GM19397 (cell line): Measurements from ENCODE around the gene KIAA0319L.
A peak's percentile ranks its signal among the peaks of the same experiment; 100 is the strongest.
"Not testable (repeated sequence)": the region's sequence is repeated elsewhere in the genome, so short reads cannot be mapped to it uniquely, and the experiment has no call there.

Source experiments
- ATAC-seq: cut with Tn5 transposase; IDR thresholded peaks from one replicate; pipeline ENCODE4 v1.9.1; 2021; ENCODE audit warnings: mild to moderate bottlenecking, moderate library complexity; ENCODE audit not compliant: unreplicated experiment

KIAA0319L gene

GRCh38 chr1:35557118-35557610, at the start of gene KIAA0319L:
TSS of gene KIAA0319L (minus strand) at chr1:35557403. CDS start at chr1:35554491, 2,912 bp downstream.
- ATAC-seq, result peak; percentile 73

DNA sequence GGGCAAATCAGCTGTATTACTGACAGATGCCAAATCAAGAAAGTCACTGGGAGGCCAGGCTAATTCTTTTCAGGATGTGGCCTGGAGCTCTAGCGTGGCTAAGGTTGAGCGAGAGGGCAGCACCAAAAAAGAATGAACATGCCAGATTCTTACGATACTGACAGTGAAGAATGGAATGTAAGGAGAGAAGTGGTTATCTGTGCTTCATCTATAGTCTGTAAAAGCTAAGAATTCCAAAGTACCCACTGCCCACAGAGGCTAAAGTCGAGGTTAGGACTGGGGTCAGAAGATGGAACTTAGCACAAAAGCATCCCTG, 48.6 kb upstream of the KIAA0319L start:
- ATAC-seq, result no peak

DNA sequence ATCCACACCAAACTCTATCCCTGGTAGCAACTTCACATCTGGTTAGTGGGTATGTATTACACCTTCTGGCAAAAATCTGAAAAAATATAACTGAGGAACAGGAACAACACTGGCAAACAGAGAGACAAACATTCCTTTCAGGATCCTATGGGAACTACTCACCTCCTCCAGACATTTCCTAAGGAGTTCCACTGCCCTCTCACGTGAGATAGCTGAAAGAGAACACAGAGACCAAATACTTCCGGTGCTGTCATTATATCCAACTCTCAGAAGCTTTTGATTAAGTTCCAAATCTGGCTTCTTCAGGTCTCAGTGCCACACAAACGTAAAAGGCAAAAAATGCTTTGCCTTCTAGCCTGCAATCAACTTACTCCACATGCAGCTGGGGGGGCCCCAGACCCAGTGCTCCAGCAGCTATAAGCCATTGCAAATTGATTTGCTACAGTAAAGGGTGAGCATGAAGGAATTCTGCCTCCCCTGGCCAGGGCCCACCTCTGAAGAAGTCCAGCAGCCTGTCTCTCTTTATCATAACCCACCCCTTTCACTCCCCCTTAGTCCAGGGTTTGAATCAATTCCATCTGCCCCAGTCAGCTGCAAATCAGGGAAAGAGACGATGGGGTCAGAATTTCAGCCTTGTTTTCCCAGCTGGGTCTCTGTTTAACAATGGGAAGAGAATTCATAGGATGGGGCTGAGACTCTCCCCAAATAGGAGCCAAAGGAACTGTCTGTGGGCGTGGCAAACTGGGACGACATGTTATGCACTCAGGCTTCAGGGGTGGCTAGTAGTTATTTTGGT, 48.1 kb upstream of the KIAA0319L start:
- no peak for ATAC-seq

- no peak for ATAC-seq
These were observed 46.7 kb upstream of the KIAA0319L start for GRCh38 chr1:35603941-35604340.

DNA sequence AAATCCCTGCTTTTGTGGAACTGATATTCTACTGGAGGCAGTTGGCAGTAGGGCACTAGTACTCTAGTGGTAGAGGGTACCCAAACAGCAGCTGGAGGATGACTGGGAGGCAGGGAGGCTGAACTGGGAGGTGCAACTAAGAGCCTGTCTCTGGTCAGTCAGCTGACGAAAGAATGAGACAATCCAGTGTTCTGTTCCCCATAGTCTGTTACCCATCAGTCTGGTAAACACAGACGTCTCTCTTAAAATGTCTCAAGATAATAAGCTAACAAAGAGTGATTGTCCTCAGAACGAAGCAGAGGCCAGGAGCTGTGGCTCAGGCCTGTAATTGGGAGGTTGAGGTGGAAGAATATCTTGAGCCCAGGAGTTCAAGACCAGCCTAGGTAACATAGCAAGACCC, 46.3 kb upstream of the KIAA0319L start:
- no peak for ATAC-seq

DNA sequence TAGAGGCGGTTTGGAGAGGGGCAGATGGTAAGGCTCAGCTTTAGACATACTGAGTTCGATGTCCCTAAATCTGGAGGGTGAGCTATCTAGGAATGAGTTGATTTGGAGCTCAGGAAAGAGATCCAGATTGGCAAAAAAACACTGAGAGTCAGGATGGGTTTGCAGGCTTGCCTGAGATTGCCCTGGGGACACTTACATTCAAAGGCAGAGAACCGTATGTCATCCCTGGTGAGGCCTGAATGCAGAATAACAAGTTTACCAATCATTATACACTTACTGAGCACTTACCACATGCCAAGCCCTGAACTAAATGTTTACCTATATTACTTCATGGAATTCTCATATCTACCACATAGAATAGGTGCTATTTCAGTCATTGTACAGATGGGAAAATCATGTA, 43.4 kb upstream of the KIAA0319L start:
- no peak for ATAC-seq

DNA sequence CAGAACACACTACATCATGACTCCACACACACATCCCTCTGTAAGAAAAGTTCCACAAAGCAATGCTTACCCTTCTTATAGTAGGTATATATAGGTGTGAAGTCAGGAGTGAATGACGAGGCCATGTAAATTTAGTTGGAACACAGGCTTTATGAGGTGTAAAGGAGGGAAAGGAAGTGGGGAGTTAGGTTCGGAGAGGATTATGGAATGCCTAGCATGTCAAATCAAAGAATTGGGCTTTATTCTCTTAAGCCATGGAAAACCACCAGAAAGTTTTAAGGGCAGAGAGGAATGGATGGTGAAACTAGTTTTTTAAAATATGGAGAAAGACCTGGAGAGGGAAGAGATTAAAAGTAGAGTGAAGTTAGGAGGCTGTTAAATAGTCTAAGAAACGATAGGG, 42.2 kb upstream of the KIAA0319L start:
- ATAC-seq, result no peak

GRCh38 chr1:35598895-35599294, 41.7 kb upstream of the KIAA0319L start:
- ATAC-seq, result no peak

GRCh38 chr1:35597870-35598269, 40.7 kb upstream of the KIAA0319L start:
- no peak for ATAC-seq

GRCh38 chr1:35595684-35596083, 38.5 kb upstream of the KIAA0319L start:
- ATAC-seq, result no peak

DNA sequence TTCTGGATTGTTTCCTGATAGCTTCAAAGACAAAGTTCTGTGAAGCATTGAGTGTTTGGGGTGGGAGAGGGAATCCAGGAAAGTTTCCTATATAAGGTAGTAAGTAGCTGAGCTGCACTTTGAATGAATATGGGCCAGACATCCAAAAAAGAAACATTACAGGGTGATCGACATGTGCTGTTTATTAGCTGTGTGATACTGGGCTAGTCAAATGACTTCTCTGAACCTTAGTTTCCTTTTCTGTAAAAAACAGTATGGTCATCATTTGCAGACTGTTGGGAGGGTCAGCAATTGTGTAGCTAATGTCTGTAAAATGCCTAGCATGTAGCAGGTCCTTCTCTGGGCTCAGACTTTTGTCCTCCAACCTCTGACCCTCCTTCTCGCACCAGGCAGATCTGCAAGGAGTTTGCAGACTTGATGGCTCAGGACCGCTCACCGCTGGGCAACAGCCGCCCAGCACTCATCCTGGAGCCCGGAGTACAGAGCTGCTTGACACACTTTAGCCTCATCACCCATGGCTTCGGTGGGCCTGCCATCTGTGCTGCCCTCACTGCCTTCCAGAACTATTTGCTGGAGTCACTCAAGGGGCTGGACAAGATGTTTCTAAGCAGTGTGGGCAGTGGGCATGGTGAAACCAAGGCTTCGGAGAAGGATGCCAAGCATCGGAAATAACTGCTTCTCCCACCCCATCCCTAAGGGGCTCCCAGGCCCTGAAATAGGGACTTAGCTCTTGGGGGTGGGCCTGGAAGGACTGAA, 37.0 kb upstream of the KIAA0319L start:
- ATAC-seq, result no peak

DNA sequence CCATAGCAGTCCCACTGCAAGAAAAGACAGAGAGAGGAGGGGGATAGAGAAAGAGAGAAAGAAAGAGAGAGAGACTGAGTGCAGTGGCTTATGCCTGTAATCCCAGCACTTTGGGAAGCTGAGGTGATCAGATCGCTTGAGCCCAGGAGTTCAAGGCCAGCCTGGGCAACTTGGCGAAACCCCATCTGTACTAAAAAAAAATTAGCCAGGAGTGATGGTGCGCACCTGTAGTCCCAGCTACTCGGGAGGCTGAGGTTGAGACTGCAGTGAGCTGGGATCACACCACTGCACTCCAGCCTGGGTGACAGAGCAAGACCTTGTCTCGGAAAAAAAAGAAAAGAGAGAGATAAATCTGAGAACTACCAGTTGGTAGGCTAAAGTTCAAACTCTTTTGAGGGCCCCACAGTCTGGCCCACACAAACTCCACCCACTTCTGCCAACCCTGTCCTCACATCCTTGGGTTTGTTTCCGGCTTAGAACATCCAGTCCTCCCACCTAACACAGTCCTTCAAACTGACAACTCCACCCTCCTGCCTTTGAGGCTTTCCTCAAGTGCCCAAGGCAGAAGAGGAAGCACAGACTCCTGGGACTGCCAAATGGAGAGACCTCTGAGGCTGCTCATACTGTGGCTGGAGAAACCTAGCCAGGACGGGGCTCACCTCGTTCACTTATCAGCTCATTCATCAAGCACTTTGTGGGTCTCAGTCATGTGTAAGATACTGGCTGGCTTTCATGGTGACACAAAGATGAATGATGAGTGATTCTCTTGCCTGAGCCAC, 36.0 kb upstream of the KIAA0319L start:
- no peak for ATAC-seq

GRCh38 chr1:35591211-35591610, 34.0 kb upstream of the KIAA0319L start:
- no peak for ATAC-seq

DNA sequence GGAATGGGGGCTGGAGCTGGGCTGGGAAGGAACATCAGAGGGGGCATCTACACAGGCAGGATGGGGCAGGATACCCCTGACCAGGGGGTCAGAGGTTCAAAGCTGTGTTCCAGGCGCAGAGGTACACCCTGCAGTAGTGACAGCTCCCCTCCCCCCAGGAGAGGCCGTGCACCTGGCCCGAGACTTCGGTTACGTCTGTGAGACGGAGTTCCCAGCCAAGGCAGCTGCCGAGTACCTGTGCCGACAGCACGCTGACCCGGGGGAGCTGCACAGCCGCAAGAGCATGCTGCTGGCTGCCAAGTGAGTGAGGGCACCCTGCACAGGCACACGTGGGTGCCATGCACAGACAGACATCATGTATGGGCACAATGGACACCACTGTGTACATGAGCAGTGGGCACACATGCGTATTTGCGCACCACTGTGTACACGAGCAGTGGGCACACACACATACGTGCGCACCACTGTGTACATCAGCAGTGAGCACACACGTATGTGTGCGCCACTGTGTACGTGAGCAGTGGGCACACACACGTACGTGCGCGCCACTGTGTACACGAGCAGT, 33.4 kb upstream of the KIAA0319L start:
- no peak for ATAC-seq

- no peak for ATAC-seq
These were observed 32.6 kb upstream of the KIAA0319L start for GRCh38 chr1:35589516-35590427.

DNA sequence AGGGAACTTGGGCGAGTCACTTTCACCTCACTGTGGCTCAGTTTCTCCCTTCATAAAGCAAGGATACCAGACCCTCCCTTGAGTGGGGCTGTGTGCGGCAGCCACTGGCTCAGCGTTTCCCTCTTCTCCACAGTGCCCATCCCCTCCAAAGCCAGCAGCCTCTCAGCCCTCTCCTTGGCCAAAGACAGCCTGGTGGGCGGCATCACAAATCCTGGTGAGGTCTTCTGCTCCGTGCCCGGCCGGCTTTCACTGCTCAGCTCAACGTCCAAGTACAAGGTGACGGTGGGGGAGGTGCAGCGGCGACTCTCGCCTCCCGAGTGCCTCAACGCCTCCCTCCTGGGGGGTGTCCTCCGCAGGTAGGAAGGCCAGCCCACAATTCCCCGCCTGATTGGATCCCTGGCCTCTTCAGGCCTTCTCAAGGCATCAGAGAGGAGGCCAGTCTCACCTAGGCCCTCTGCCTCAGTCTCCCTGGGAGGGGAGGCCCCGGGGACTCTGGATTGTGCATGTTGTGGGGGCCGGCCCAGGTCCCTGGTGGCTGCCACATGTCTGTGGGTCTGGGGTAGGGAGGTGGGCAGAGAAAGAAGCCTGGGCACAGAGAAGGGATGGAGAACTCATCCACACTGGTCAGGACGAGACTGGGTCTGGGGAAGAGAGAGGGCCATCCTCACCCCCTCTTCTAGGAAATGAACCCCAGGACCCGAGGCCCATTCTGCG, 31.2 kb upstream of the KIAA0319L start:
- no peak for ATAC-seq

GRCh38 chr1:35587736-35588135, 30.5 kb upstream of the KIAA0319L start:
- no peak for ATAC-seq

- no peak for ATAC-seq
These were observed 29.6 kb upstream of the KIAA0319L start for GRCh38 chr1:35586808-35587207.

GRCh38 chr1:35585805-35586204, 28.6 kb upstream of the KIAA0319L start:
- not testable (repeated sequence) for ATAC-seq
